ENCODE data around the gene COMMD3. TPM values are rescaled to one million over a fixed set of nuclear protein-coding genes. Genes with fewer than 3 reads are reported as not detected.

COMMD3 gene
- total RNA-seq, 4 donors from 2014 or later = 23.0 to 113 (median 36.6) TPM

DNA sequence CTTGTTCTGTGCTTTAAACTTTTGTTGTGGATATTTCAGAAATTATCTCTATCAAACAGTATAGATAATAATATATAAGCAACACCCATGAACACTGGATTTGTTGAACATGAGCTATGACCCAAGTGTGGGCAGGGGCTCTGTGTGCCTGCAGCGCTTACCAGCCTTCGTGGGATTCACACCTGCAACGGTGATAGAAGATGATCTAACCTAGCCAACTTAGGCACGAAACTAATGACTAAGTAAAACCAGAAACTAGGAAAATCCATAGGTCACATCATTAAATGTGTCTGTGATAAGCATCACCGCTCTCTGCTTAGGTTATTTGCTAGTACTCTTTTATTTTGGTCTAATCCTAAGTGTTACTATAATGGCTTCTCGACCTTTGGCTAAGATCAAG is 47.1 kb downstream of the COMMD3 start:
- H3K36me3 ChIP-seq = no peaks in the 10 kb centered on the region
- no peak overlapping the region for H3K4me3 ChIP-seq
- H3K27me3 ChIP-seq = no peaks in the 10 kb centered on the region
- no peak for DNase-seq
- H3K27ac ChIP-seq = no peak overlapping the region
- H3K9me3 ChIP-seq = no peaks in the 10 kb centered on the region
- H3K4me1 ChIP-seq = no peaks in the 10 kb centered on the region
- no peak for TF ChIP-seq POLR2A (IDR thresholded peaks at IDR 0.05)
- TF ChIP-seq, protein P1, sequence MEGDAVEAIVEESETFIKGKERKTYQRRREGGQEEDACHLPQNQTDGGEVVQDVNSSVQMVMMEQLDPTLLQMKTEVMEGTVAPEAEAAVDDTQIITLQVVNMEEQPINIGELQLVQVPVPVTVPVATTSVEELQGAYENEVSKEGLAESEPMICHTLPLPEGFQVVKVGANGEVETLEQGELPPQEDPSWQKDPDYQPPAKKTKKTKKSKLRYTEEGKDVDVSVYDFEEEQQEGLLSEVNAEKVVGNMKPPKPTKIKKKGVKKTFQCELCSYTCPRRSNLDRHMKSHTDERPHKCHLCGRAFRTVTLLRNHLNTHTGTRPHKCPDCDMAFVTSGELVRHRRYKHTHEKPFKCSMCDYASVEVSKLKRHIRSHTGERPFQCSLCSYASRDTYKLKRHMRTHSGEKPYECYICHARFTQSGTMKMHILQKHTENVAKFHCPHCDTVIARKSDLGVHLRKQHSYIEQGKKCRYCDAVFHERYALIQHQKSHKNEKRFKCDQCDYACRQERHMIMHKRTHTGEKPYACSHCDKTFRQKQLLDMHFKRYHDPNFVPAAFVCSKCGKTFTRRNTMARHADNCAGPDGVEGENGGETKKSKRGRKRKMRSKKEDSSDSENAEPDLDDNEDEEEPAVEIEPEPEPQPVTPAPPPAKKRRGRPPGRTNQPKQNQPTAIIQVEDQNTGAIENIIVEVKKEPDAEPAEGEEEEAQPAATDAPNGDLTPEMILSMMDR (IDR thresholded peaks at IDR 0.05) = no peak

DNA sequence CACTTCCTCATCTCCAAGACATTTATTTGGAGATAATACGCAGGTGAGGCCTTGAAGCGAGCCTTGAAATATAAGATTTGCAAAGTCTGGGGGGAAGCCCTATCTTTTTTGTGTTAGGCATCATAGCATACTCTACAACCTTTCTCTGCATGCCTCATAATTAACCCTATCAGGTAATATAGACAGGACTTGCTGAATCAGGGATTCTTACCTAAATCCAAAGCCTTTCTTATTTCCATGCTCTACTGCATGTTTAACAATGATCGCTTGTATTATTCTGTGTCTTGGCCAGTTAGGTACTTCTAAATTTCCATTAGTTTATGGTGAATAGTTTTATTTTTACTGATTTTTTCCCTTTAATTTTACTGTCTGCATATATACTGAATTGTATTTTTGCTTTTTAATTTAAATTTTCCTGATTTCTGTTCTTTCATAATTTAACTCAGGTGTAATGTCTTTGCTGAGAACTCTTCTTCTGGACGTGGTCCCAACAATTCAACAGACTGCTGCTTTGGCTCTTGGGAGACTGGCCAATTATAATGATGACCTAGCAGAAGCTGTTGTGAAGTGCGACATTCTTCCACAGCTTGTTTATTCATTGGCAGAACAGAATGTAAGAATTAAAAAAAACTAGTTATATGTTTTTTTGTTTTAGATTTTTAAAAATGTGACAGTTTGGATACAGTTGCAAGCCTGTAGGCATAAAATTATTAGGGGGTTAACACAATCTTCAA is 48.4 kb downstream of the COMMD3 start:
- Histone ChIP-seq H3K4me1 (no peaks in the 10 kb centered on the region), H3K9me3 (no peaks in the 10 kb centered on the region), H3K27ac (no peak overlapping the region), H3K27me3 (no peaks in the 10 kb centered on the region), H3K36me3 (no peaks in the 10 kb centered on the region), H3K4me3 (no peak overlapping the region)
- TF ChIP-seq, protein P1 (IDR thresholded peaks at IDR 0.05) = no peak
- no peak for TF ChIP-seq POLR2A (IDR thresholded peaks at IDR 0.05)
- no peak for DNase-seq

DNA sequence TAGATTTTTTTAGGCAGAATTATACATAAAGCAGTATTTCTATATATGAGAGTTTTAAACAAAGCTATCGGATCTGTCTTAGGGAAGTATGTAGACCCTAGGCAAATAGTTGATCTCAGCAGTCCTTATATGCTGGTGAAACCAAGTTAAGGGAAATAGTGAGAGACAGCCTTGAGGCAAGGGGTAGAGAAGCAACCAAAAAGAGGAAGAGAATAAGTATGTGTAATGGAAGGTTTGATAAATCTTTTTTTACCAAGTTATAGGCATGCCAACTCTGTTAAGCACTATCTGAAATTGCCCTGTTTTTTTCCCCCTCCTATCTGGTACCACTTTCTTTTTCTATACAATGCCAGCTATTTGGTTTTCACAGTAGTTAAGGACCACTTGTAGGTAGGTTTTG is 49.0 kb downstream of the COMMD3 start:
- TF ChIP-seq POLR2A (IDR thresholded peaks at IDR 0.05) = no peak
- TF ChIP-seq, protein P1 (IDR thresholded peaks at IDR 0.05) = no peak
- no peak for DNase-seq
- Histone ChIP-seq H3K27ac (no peak overlapping the region), H3K4me3 (no peak overlapping the region), H3K36me3 (no peaks in the 10 kb centered on the region), H3K27me3 (no peaks in the 10 kb centered on the region), H3K4me1 (no peaks in the 10 kb centered on the region), H3K9me3 (no peaks in the 10 kb centered on the region)

DNA sequence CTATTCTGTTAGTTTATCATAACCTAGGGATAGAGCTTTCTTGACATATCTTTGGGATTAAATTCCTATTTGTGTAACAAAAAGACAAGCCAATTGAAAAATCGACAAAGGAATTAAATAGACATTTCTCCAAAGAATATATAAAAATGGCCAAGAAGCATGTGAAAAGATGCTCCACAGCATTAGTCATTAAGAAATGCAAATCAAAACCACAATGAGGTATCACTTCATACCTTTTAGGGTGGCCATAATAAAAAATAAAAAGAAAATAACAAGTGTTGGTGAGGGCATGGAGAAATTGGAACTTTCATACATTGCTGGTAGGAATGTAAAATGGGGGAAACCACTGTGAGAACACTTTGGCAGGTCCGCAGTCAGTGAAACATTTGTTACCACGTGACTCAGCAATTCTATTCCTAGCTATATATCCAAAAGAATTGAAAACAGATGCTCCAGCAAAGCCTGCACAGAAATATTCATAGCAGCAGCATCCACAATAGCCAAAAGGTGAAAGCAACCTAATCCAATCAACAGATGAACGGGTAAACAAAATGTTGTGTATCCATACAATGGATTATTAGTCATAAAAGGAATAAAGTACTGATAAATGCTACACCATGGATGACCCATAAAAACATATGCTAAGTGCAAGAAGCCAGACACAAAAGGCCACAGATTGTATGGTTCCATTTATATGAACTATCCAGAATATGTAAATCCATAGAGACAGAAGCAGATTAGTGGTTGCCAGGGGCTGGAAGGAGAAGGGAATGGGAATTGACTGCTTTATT is 49.7 kb downstream of the COMMD3 start:
- no peaks in the 10 kb centered on the region for H3K4me1 ChIP-seq
- H3K9me3 ChIP-seq = no peaks in the 10 kb centered on the region
- DNase-seq = no peak
- TF ChIP-seq, protein P1 (IDR thresholded peaks at IDR 0.05) = no peak
- TF ChIP-seq POLR2A (IDR thresholded peaks at IDR 0.05) = no peak
- no peaks in the 10 kb centered on the region for H3K27me3 ChIP-seq
- no peak overlapping the region for H3K27ac ChIP-seq
- H3K4me3 ChIP-seq = no peak overlapping the region
- no peaks in the 10 kb centered on the region for H3K36me3 ChIP-seq

DNA sequence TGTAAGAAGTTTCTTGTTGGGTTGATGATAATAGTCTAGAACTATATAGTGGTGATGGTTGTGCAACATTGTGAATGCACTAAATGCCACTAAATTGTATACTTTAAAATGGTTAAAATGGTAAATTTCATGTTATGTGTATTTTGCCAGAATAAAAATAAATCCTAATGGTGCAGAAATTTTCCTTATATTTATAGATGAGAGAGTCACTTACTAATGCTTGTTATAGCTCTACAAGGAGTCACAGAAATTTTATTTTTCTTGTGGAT is 50.2 kb downstream of the COMMD3 start:
- DNase-seq = no peak
- H3K36me3 ChIP-seq = no peaks in the 10 kb centered on the region
- H3K4me1 ChIP-seq = no peaks in the 10 kb centered on the region
- H3K9me3 ChIP-seq = no peaks in the 10 kb centered on the region
- no peak for TF ChIP-seq POLR2A (IDR thresholded peaks at IDR 0.05)
- TF ChIP-seq, protein P1 (IDR thresholded peaks at IDR 0.05) = no peak
- H3K27ac ChIP-seq = no peak overlapping the region
- no peak overlapping the region for H3K4me3 ChIP-seq
- H3K27me3 ChIP-seq = no peaks in the 10 kb centered on the region

Measured in Peyer's patch (tissue), 4 donors.